Bladder microvascular endothelial cell (primary cell): ENCODE results near the gene RPS6KA5. TPM values are rescaled to one million over a fixed set of nuclear protein-coding genes. Genes with fewer than 3 reads are reported as not detected.

Source experiments
- total RNA-seq: library from RNA; depleted of rRNA; stranded (reverse); fragments of >200 nt; gene quantifications from 2 replicates; pipeline ENCODE4 v1.2.3, GENCODE V29; 2014

The RPS6KA5 gene
- 1.1 and 3.1 TPM in 2 replicates for total RNA-seq

GRCh38 chr14:91060351-91061055, at the start of gene RPS6KA5:
Gene RPS6KA5, minus strand, starts transcription at chr14:91060641. Its CDS starts 207 bp downstream, at chr14:91060434.

GRCh38 chr14:90815822-90816662, 244.4 kb downstream of the RPS6KA5 start, which contains the start of gene TTC7B:
Gene TTC7B, minus strand, starts transcription at chr14:90816430. Its CDS starts 135 bp downstream, at chr14:90816295.

Other genes starting within 250 kb of the RPS6KA5 start
- gene TTC7B, start 244.2 kb downstream of the RPS6KA5 start, total RNA-seq, result 16.4 and 32.9 TPM in 2 replicates
- 44.2 and 69.6 TPM in 2 replicates for gene DGLUCY, start 53.4 kb upstream of the RPS6KA5 start, total RNA-seq
- gene GPR68, start 184.1 kb upstream of the RPS6KA5 start, total RNA-seq, result 1.5 and 1.6 TPM in 2 replicates